HepG2 (cell line): ENCODE results near the gene MIA. TPM values are rescaled to one million over a fixed set of nuclear protein-coding genes. Genes with fewer than 3 reads are reported as not detected.

Experiments used
- ATAC-seq: fragments of 200-7000 bp; cut with Tn5 transposase; 3 replicates; pipeline ENCODE4 v1.9.1; 2020; ENCODE audit warnings: mild to moderate bottlenecking, moderate library complexity
- BruUV-seq: library from RNA; stranded (reverse); fragments of 400-500 nt; replicated peaks from 2 replicates; lab custom pipeline; 2021; lab: Mats Ljungman, UMichigan
- CTCF ChIA-PET: fragments of 300-600 bp; formaldehyde crosslinking; extraction: SDS; loops from one replicate; lab custom pipeline; 2021; ENCODE audit warnings: low total read pairs, inconsistent platforms, low intra/inter-chr PET ratio; lab: Yijun Ruan, JAX
- POLR2A ChIA-PET: fragments of 350-600 bp; sonication (Branson Sonifier 250); formaldehyde crosslinking; loops from one replicate; lab custom pipeline; 2020; ENCODE audit warnings: antibody characterized with exemption, inconsistent platforms; lab: Yijun Ruan, JAX
- DNase-seq: peaks from one replicate; pipeline ENCODE4 v3.0.0-alpha.2; 2015; ENCODE audit warnings: low spot score
- FAIRE-seq: peaks from 3 replicates; lab custom pipeline; 2011; peaks lifted over from hg19 to GRCh38; lab: Jason Lieb, UNC
- H2AFZ ChIP-seq: one replicate; pipeline ENCODE4 v1.6.1; 2011; ENCODE audit warnings: low read length, inconsistent platforms
- H3K27ac ChIP-seq: fragments of 300-600 bp; 3 replicates; pipeline ENCODE4 v1.8.0; 2011; ENCODE audit warnings: mixed run types, mild to moderate bottlenecking, mixed read lengths, low read length, inconsistent platforms; ENCODE audit not compliant: insufficient read depth; ENCODE audit errors: extremely low read length
- H3K27me3 ChIP-seq, 2 experiments: fragments of 200-600 bp in 1 of 2; 2 replicates in 1 of 2; 3 replicates in 1 of 2; pipeline versions ENCODE4 v1.6.0 to v1.8.0; 2011; ENCODE audit warnings: low read length in 2 of 2, mild to moderate bottlenecking in 2 of 2, moderate library complexity in 2 of 2, inconsistent platforms in 1 of 2; ENCODE audit not compliant: insufficient read depth in 2 of 2, control insufficient read depth in 1 of 2
- H3K36me3 ChIP-seq, 2 experiments: fragments of 200-600 bp in 1 of 2; replicated peaks in 1 of 2; 2 replicates in 1 of 2; 3 replicates in 1 of 2; pipeline versions ENCODE4 v1.5.1 to v1.8.0; 2011; ENCODE audit warnings: low read length in 2 of 2, inconsistent platforms in 1 of 2; ENCODE audit not compliant: insufficient read depth in 2 of 2, control insufficient read depth in 1 of 2
- H3K4me1 ChIP-seq: 2 replicates; pipeline ENCODE4 v1.5.1; 2012; ENCODE audit warnings: low read length, inconsistent platforms; ENCODE audit not compliant: insufficient read depth
- H3K4me2 ChIP-seq: 2 replicates; pipeline ENCODE4 v1.6.0; 2011; ENCODE audit warnings: low read depth, low read length, inconsistent platforms
- H3K4me3 ChIP-seq, 3 experiments: fragments of 200-600 bp in 1 of 3; sonication (generic), shearing (Covaris generic) in 1 of 3; replicated peaks in 1 of 3; 2 replicates each; pipeline ENCODE4 v1.5.1; 2011 to 2016; ENCODE audit warnings: low read length in 3 of 3, inconsistent platforms in 2 of 3, low read depth in 2 of 3, mild to moderate bottlenecking in 2 of 3, control low read depth in 1 of 3, mixed read lengths in 1 of 3; ENCODE audit not compliant: insufficient read depth in 1 of 3
- H3K79me2 ChIP-seq: one replicate; pipeline ENCODE4 v1.6.1; 2011; ENCODE audit warnings: low read length, inconsistent platforms; ENCODE audit not compliant: insufficient read depth
- H3K9ac ChIP-seq: 2 replicates; pipeline ENCODE4 v1.6.0; 2011; ENCODE audit warnings: mild to moderate bottlenecking, low read depth, low read length, inconsistent platforms; ENCODE audit not compliant: insufficient read depth
- H3K9me3 ChIP-seq: 2 replicates; pipeline ENCODE4 v1.5.1; 2012; ENCODE audit warnings: mild to moderate bottlenecking, low read length
- H4K20me1 ChIP-seq: 2 replicates; pipeline ENCODE4 v1.6.0; 2011; ENCODE audit warnings: inconsistent platforms, mild to moderate bottlenecking, low read length, moderate library complexity; ENCODE audit not compliant: insufficient read depth
- DZIP1 ChIP-seq: sonication (generic); formaldehyde crosslinking; IDR thresholded peaks from 2 replicates; pipeline ENCODE4 v1.5.0; 2020; ENCODE audit warnings: mild to moderate bottlenecking, missing genetic modification reagents
- FOSL2 ChIP-seq: sonication (generic); formaldehyde crosslinking; IDR thresholded peaks from 2 replicates; pipeline ENCODE4 v1.4.0; 2020; ENCODE audit warnings: missing genetic modification reagents
- IRX3 ChIP-seq: sonication (generic); formaldehyde crosslinking; IDR thresholded peaks from 2 replicates; pipeline ENCODE4 v1.8.1; 2023; ENCODE audit warnings: mild to moderate bottlenecking, low read depth, missing genetic modification reagents, borderline replicate concordance
- MTF2 ChIP-seq: sonication (generic); formaldehyde crosslinking; IDR thresholded peaks from 2 replicates; pipeline ENCODE4 v1.5.0; 2020; ENCODE audit warnings: missing genetic modification reagents, borderline replicate concordance
- SOX13 ChIP-seq, 3 experiments: fragments of 450-650 bp in 1 of 3; sonication (generic) in 1 of 3; formaldehyde crosslinking in 1 of 3; IDR thresholded peaks in 2 of 3; conservative IDR thresholded peaks in 1 of 3; 2 replicates each; pipeline versions ENCODE4 v1.5.0 to v1.6.1; 2016 to 2020; ENCODE audit warnings: antibody characterized with exemption in 1 of 3, mild to moderate bottlenecking in 1 of 3, missing compliant biosample characterization in 1 of 3, missing genetic modification reagents in 1 of 3, moderate library complexity in 1 of 3
- SOX5 ChIP-seq: IDR thresholded peaks from 2 replicates; pipeline ENCODE4 v1.6.1; 2016; ENCODE audit warnings: borderline replicate concordance
- SYNCRIP ChIP-seq: fragments of 200-400 bp; formaldehyde crosslinking; IDR thresholded peaks from 2 replicates; pipeline ENCODE4 v1.6.1; 2018; ENCODE audit warnings: mild to moderate bottlenecking, low read depth, low read length; ENCODE audit not compliant: insufficient read depth
- ZBTB46 ChIP-seq: sonication (generic); formaldehyde crosslinking; IDR thresholded peaks from 2 replicates; pipeline ENCODE4 v1.4.0; 2020; ENCODE audit warnings: mild to moderate bottlenecking, missing genetic modification reagents, borderline replicate concordance
- ZHX1 ChIP-seq: sonication (generic); formaldehyde crosslinking; IDR thresholded peaks from 2 replicates; pipeline ENCODE4 v1.8.1; 2022; ENCODE audit warnings: low read depth, mild to moderate bottlenecking, missing genetic modification reagents
- ZNF251 ChIP-seq: sonication (generic); formaldehyde crosslinking; IDR thresholded peaks from 2 replicates; pipeline ENCODE4 v1.9.0; 2021; ENCODE audit warnings: mild to moderate bottlenecking, missing genetic modification reagents
- ZNF333 ChIP-seq: sonication (generic); formaldehyde crosslinking; IDR thresholded peaks from 2 replicates; pipeline ENCODE4 v1.4.0; 2020; ENCODE audit warnings: mild to moderate bottlenecking, missing genetic modification reagents, borderline replicate concordance
- ZNF430 ChIP-seq: sonication (generic); formaldehyde crosslinking; IDR thresholded peaks from 2 replicates; pipeline ENCODE4 v1.9.0; 2021; ENCODE audit warnings: mild to moderate bottlenecking, missing genetic modification reagents
- ZNF768 ChIP-seq: sonication (generic); formaldehyde crosslinking; IDR thresholded peaks from 2 replicates; pipeline ENCODE4 v1.4.0; 2020; ENCODE audit warnings: missing genetic modification reagents
- WGBS: methylation state at CpG from one replicate; pipeline ENCODE4 v1.1.6; 2017; ENCODE audit warnings: low lambda C conversion rate; 5-methylcytosine and 5-hydroxymethylcytosine counted together
- in situ Hi-C: cut with HindIII; loops from 2 replicates; pipeline ENCODE4 v1.10.0; 2017; ENCODE audit warnings: low pct_unique_long_range_greater_than_20kb; ENCODE audit not compliant: extremely low pct_ligation_motif_present
- intact Hi-C: fragments of 100-400 bp; cut with micrococcal nuclease; formaldehyde crosslinking; loops from one replicate; pipeline ENCODE4 v1.10.0; 2022; ENCODE audit not compliant: unreplicated experiment
- polyA plus RNA-seq, 8 experiments: library from polyadenylated mRNA; depleted of rRNA in 3 of 8; stranded (reverse) in 7 of 8; unstranded in 1 of 8; fragments of >200 nt; fragmentation: Illumina TruSeq in 4 of 8; extraction: Trizol in 4 of 8; gene quantifications; 2 replicates each; pipeline versions ENCODE4 v1.2.1 to v1.2.3, GENCODE V29; 2011 to 2016; ENCODE audit warnings: low read depth in 4 of 8, missing spikeins in 1 of 8, mixed read lengths in 1 of 8; ENCODE audit not compliant: insufficient read depth in 1 of 8
- total RNA-seq, 5 experiments: library from RNA; depleted of rRNA; stranded (reverse); fragments of >200 nt; fragmentation: Illumina TruSeq; extraction: Trizol; gene quantifications; 2 replicates each; pipeline ENCODE4 v1.2.3, GENCODE V29; 2016; ENCODE audit warnings: low read depth in 1 of 5

The MIA gene
- total and polyA plus RNA-seq, 2 of the 13 experiments (the other 11 are each of a cell fraction or from before 2014, with no cell fraction given): 0.61 TPM; not detected in 1

- BruUV-seq: no TSS peak
- DNase-seq (peak; percentile 56), ATAC-seq (peak; percentile 2; the same call in 1 of the 3 replicates), FAIRE-seq (no peak)
- CTCF ChIA-PET: interaction anchor here (1.1 to 1.6 kb wide), 2 partner anchors 9 to 134 kb away, joined by 3 to 4 read pairs; no protein-coding TSS in a partner anchor
- intact Hi-C loops (no loop called here), in situ Hi-C loops (no loop called here)
- Histone ChIP-seq H3K36me3 (peaks cover 3% of the 10 kb centered on the region in 2 experiments; a peak in 2 of 5 replicates), H4K20me1 (no peaks in the 10 kb centered on the region), H3K4me1 (peaks cover 48% of the 10 kb centered on the region), H3K4me2 (peak overlapping the region; percentile 85), H2AFZ (no peak overlapping the region), H3K79me2 (peaks cover 25% of the 10 kb centered on the region), H3K9ac (peak overlapping the region; percentile 84), H3K4me3 (peak overlapping the region in 1 of 3 experiments; percentile 93; a peak in 2 of 6 replicates), H3K9me3 (no peaks in the 10 kb centered on the region), H3K27me3 (no peaks in the 10 kb centered on the region; a peak in 1 of 5 replicates), H3K27ac (peak overlapping the region; percentile 98)
- POLR2A ChIA-PET: interaction anchor here (1.0 to 3.5 kb wide), 9 partner anchors 10 to 54 kb away, joined by 3 to 67 read pairs (median 9); partner anchors contain the start of genes ACTMAP, RAB4B and SNRPA
- 74% methylated on average over 9 of the region's 14 CpGs for WGBS
- TF ChIP-seq ZNF768 (CRISPR knock-in tag) (no peak), ZNF251 (CRISPR knock-in tag) (no peak), ZBTB46 (CRISPR knock-in tag) (no peak), DZIP1 (no peak), MTF2 (no peak), SOX13 (IDR thresholded peaks at IDR 0.05) (no peak), SOX13 (CRISPR knock-in tag; conservative IDR thresholded peaks at IDR 0.05 in 1 of 2, IDR thresholded peaks at IDR 0.05 in 1 of 2) (peak in 1 of 2 experiments; percentile 65; a peak in 1 of 4 replicates), ZNF430 (0 out of 2 replicates have a peak, but pooled peaks have one; percentile 8), SOX5 (CRISPR knock-in tag) (peak; percentile 29; the same call in 1 of the 2 replicates), SYNCRIP (no peak), ZHX1 (CRISPR knock-in tag) (0 out of 2 replicates have a peak, but pooled peaks have one; percentile 0), FOSL2 (CRISPR knock-in tag) (peak; percentile 78), ZNF333 (CRISPR knock-in tag) (no peak), IRX3 (CRISPR knock-in tag) (no peak)
Observed at GRCh38 chr19:40797166-40797962, 22.0 kb downstream of the MIA start.
